ENCODE measurements around the gene GABRG3.

- TF ChIP-seq RARB (CRISPR knock-in tag; IDR thresholded peaks at IDR 0.05) (no peak), OSR1 (CRISPR knock-in tag; IDR thresholded peaks at IDR 0.05) (no peak), POU6F1 (CRISPR knock-in tag; IDR thresholded peaks at IDR 0.05; ENCODE audit: borderline replicate concordance, low read depth) (no peak), ZFP3 (CRISPR knock-in tag; IDR thresholded peaks at IDR 0.05) (no peak), GLIS3 (CRISPR knock-in tag; IDR thresholded peaks at IDR 0.05) (no peak), TOX (CRISPR knock-in tag; IDR thresholded peaks at IDR 0.05; ENCODE audit: borderline replicate concordance) (no peak), ZNF8 (CRISPR knock-in tag; IDR thresholded peaks at IDR 0.05) (no peak)
- TF ChIP-seq, protein P1, sequence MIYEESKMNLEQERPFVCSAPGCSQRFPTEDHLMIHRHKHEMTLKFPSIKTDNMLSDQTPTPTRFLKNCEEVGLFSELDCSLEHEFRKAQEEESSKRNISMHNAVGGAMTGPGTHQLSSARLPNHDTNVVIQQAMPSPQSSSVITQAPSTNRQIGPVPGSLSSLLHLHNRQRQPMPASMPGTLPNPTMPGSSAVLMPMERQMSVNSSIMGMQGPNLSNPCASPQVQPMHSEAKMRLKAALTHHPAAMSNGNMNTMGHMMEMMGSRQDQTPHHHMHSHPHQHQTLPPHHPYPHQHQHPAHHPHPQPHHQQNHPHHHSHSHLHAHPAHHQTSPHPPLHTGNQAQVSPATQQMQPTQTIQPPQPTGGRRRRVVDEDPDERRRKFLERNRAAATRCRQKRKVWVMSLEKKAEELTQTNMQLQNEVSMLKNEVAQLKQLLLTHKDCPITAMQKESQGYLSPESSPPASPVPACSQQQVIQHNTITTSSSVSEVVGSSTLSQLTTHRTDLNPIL (CRISPR knock-in tag; IDR thresholded peaks at IDR 0.05; ENCODE audit: low read depth), result no peak
These were observed 605.6 kb downstream of the GABRG3 start for GRCh38 chr15:27576576-27576975.

Data from SK-N-SH treated with all-trans-retinoic acid at 6 μM for 48 hours (cell line).